IMR-90 (cell line): Measurements from ENCODE around the gene FGGY. TPM values are rescaled to one million over a fixed set of nuclear protein-coding genes. Genes with fewer than 3 reads are reported as not detected.
"Not testable (repeated sequence)": the region's sequence is repeated elsewhere in the genome, so short reads cannot be mapped to it uniquely, and the experiment has no call there.

Source experiments
- ATAC-seq: fragments of 200-7000 bp; cut with Tn5 transposase; 2 replicates; pipeline ENCODE4 v1.9.1; 2020; ENCODE audit warnings: low read depth, mild to moderate bottlenecking, moderate library complexity
- BruUV-seq: library from RNA; stranded (reverse); fragments of 400-500 nt; replicated peaks from 2 replicates; lab custom pipeline; 2021; lab: Mats Ljungman, UMichigan
- CTCF ChIA-PET: fragments of 300-600 bp; formaldehyde crosslinking; extraction: SDS; loops from one replicate; lab custom pipeline; 2021; ENCODE audit warnings: antibody characterized with exemption; lab: Yijun Ruan, JAX
- POLR2A ChIA-PET: fragments of 300-600 bp; sonication (Branson Sonifier 250); formaldehyde crosslinking; loops from one replicate; lab custom pipeline; 2022; ENCODE audit warnings: antibody characterized with exemption; ENCODE audit not compliant: unreplicated experiment; lab: Charles Lee
- DNase-seq: peaks from one replicate; pipeline ENCODE4 v3.0.0; 2013
- H2AFZ ChIP-seq: replicated peaks from 2 replicates; pipeline ENCODE3; 2013; ENCODE audit warnings: low read length, mild to moderate bottlenecking; ENCODE audit not compliant: poor library complexity
- H2AK5ac ChIP-seq: 2 replicates; pipeline ENCODE4 v1.6.1; 2013; ENCODE audit warnings: low read depth, low read length, inconsistent platforms
- H2AK9ac ChIP-seq: replicated peaks from 2 replicates; pipeline ENCODE3; 2013; ENCODE audit warnings: mild to moderate bottlenecking, low read depth, low read length, moderate library complexity; ENCODE audit not compliant: poor library complexity
- H2BK120ac ChIP-seq: 2 replicates; pipeline ENCODE4 v1.6.1; 2013; ENCODE audit warnings: low read depth, low read length, inconsistent platforms
- H2BK15ac ChIP-seq: 3 replicates; pipeline ENCODE4 v1.6.1; 2013; ENCODE audit warnings: low read depth, low read length, inconsistent platforms
- H2BK20ac ChIP-seq: 2 replicates; pipeline ENCODE4 v1.6.1; 2013; ENCODE audit warnings: low read depth, mild to moderate bottlenecking, inconsistent platforms, low read length, moderate library complexity
- H2BK5ac ChIP-seq: 2 replicates; pipeline ENCODE4 v1.6.1; 2013; ENCODE audit warnings: mild to moderate bottlenecking, low read depth, low read length, inconsistent platforms; ENCODE audit not compliant: poor library complexity, severe bottlenecking
- H3K14ac ChIP-seq: replicated peaks from 2 replicates; pipeline ENCODE4 v1.6.1; 2013; ENCODE audit warnings: low read depth, low read length, inconsistent platforms
- H3K18ac ChIP-seq: 2 replicates; pipeline ENCODE4 v1.6.1; 2013; ENCODE audit warnings: low read depth, low read length, control low read depth
- H3K23ac ChIP-seq: 2 replicates; pipeline ENCODE4 v1.6.1; 2013; ENCODE audit warnings: low read depth, low read length, inconsistent platforms
- H3K27ac ChIP-seq: 2 replicates; pipeline ENCODE4 v1.5.1; 2013; ENCODE audit warnings: mild to moderate bottlenecking, control low read depth, low read length; ENCODE audit not compliant: insufficient read depth
- H3K27me3 ChIP-seq: 2 replicates; pipeline ENCODE4 v1.6.1; 2013; ENCODE audit warnings: low read length; ENCODE audit not compliant: control insufficient read depth, insufficient read depth
- H3K36me3 ChIP-seq: 2 replicates; pipeline ENCODE4 v1.6.1; 2013; ENCODE audit warnings: low read length, mixed read lengths; ENCODE audit not compliant: control insufficient read depth, insufficient read depth
- H3K4ac ChIP-seq: 2 replicates; pipeline ENCODE4 v1.6.1; 2013; ENCODE audit warnings: low read depth, low read length, inconsistent platforms
- H3K4me1 ChIP-seq: 2 replicates; pipeline ENCODE4 v1.6.1; 2013; ENCODE audit warnings: low read length, mixed read lengths; ENCODE audit not compliant: control insufficient read depth, insufficient read depth
- H3K4me2 ChIP-seq: 2 replicates; pipeline ENCODE4 v1.6.1; 2013; ENCODE audit warnings: low read depth, mild to moderate bottlenecking, control low read depth, low read length, moderate library complexity
- H3K4me3 ChIP-seq: 2 replicates; pipeline ENCODE4 v1.5.1; 2013; ENCODE audit warnings: low read depth, mild to moderate bottlenecking, control low read depth, low read length, moderate library complexity; ENCODE audit not compliant: insufficient read depth
- H3K56ac ChIP-seq: 2 replicates; pipeline ENCODE4 v1.6.1; 2013; ENCODE audit warnings: low read length, inconsistent platforms; ENCODE audit not compliant: insufficient read depth; ENCODE audit errors: extremely low read depth
- H3K79me1 ChIP-seq, 2 experiments: 2 replicates each; pipeline ENCODE4 v1.6.1; 2013; ENCODE audit warnings: low read length in 2 of 2, inconsistent platforms in 1 of 2, low read depth in 1 of 2
- H3K9ac ChIP-seq: 2 replicates; pipeline ENCODE4 v1.6.1; 2013; ENCODE audit warnings: low read depth, low read length, control low read depth
- H3K9me1 ChIP-seq: 2 replicates; pipeline ENCODE4 v1.6.1; 2013; ENCODE audit warnings: low read length, inconsistent platforms; ENCODE audit not compliant: insufficient read depth
- H3K9me3 ChIP-seq: 2 replicates; pipeline ENCODE4 v1.6.1; 2013; ENCODE audit warnings: low read length; ENCODE audit not compliant: control insufficient read depth, insufficient read depth
- H4K20me1 ChIP-seq: 2 replicates; pipeline ENCODE4 v1.6.1; 2013; ENCODE audit warnings: low read length, inconsistent platforms; ENCODE audit not compliant: insufficient read depth
- H4K5ac ChIP-seq: 2 replicates; pipeline ENCODE4 v1.6.1; 2013; ENCODE audit warnings: mild to moderate bottlenecking, low read depth, low read length, control low read depth
- H4K8ac ChIP-seq, 2 experiments: 2 replicates each; pipeline ENCODE4 v1.6.1; 2013; ENCODE audit warnings: low read depth in 2 of 2, low read length in 2 of 2, control low read depth in 1 of 2, inconsistent platforms in 1 of 2
- H4K91ac ChIP-seq: 2 replicates; pipeline ENCODE4 v1.6.1; 2013; ENCODE audit warnings: low read depth, low read length, inconsistent platforms; ENCODE audit not compliant: insufficient read depth
- FOS ChIP-seq: fragments of 150-350 bp; IDR thresholded peaks from 2 replicates; pipeline ENCODE4 v1.6.1; 2016; ENCODE audit warnings: low read depth, low read length
- RAD21 ChIP-seq: IDR thresholded peaks from 2 replicates; pipeline ENCODE4 v1.6.1; 2012; ENCODE audit warnings: low read length, improper control_type of control experiment
- RFX5 ChIP-seq: IDR thresholded peaks from 2 replicates; pipeline ENCODE4 v1.8.0; 2012; ENCODE audit warnings: low read depth, mild to moderate bottlenecking, low read length, moderate library complexity
- WGBS, 2 experiments: methylation state at CpG; one replicate each; pipeline versions ENCODE4 v1.1.5 to v1.1.7; 2013; ENCODE audit warnings: missing lambda C conversion rate in 2 of 2; ENCODE audit not compliant: insufficient read length in 1 of 2; ENCODE audit errors: extremely low coverage in 2 of 2; 5-methylcytosine and 5-hydroxymethylcytosine counted together
- dilution Hi-C: fragments of 300-500 bp; cut with HindIII; formaldehyde crosslinking; loops from one replicate; pipeline ENCODE4 v1.14.3; 2018; ENCODE audit warnings: low sequenced_read_pairs; ENCODE audit not compliant: unreplicated experiment
- in situ Hi-C: fragments of 300-500 bp; cut with MboI; formaldehyde crosslinking; loops from 3 replicates; pipeline ENCODE4 v1.14.3; 2019; ENCODE audit warnings: low sequenced_read_pairs, inconsistent platforms, mixed read lengths
- intact Hi-C: fragments of 100-400 bp; cut with micrococcal nuclease; formaldehyde crosslinking; loops from 2 replicates; pipeline ENCODE4 v1.10.0; 2022
- polyA plus RNA-seq, 3 experiments: library from polyadenylated mRNA; depleted of rRNA; stranded (reverse); fragments of >200 nt; gene quantifications; 2 replicates each; pipeline ENCODE4 v1.2.3, GENCODE V29; 2012; ENCODE audit warnings: low replicate concordance in 1 of 3
- total RNA-seq: library from RNA; depleted of rRNA; stranded (reverse); fragments of >200 nt; gene quantifications from 2 replicates; pipeline ENCODE4 v1.2.3, GENCODE V29; 2012
- TF ChIP-seq, protein P1 (sequence below): conservative IDR thresholded peaks from 2 replicates; pipeline ENCODE4 v1.5.1; 2012; ENCODE audit warnings: mild to moderate bottlenecking, low read depth, low read length, improper control_type of control experiment

FGGY gene
- total and polyA plus RNA-seq, 2 of the 4 experiments (the other 2 are of a cell fraction) = 5.6 to 14.0 TPM

DNA sequence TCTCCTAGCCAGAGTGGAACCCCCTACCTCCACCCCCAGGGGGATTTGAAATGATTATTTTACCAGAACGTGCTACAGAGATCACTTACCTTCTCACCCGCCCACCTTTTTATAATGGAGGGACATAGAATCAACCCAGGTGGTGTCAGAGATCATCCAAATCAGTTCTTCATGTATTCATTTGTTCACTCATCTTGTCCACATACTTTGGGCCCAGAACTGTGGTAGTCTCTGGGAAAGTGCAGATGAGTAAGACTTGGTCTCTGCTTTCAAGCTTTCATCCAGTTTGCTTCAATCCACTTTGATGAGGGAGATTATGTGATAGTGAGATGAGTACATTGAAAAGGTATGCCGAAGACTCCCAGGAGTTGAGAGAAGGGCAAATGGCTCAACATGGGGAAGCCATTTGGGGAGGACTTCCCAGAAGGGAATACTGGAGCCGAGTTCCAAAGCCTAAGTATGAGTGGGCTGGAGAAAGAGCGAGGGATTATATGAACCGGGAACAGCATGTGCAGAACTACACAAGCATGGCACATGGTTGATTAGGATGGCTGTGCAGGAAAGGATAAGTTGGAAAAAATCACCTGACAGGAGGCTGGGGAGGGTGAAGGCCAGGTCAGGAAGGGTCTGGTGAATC is 1.9 kb downstream of the FGGY start:
- H3K4ac ChIP-seq = no peak overlapping the region
- no peaks in the 10 kb centered on the region for H3K9me3 ChIP-seq
- no peak overlapping the region for H2AFZ ChIP-seq
- H3K4me3 ChIP-seq = no peak overlapping the region
- CTCF ChIA-PET = no interaction called here
- no peak overlapping the region for H3K23ac ChIP-seq
- peaks cover 6 to 14% of the 10 kb centered on the region in 2 experiments; a peak in 2 of 4 replicates for H3K79me1 ChIP-seq
- no peaks in the 10 kb centered on the region for H3K36me3 ChIP-seq
- peak overlapping the region; percentile 25; the same call in 1 of the 2 replicates for H4K5ac ChIP-seq
- TF ChIP-seq RAD21 (no peak), RFX5 (no peak), FOS (no peak)
- TF ChIP-seq, protein P1, sequence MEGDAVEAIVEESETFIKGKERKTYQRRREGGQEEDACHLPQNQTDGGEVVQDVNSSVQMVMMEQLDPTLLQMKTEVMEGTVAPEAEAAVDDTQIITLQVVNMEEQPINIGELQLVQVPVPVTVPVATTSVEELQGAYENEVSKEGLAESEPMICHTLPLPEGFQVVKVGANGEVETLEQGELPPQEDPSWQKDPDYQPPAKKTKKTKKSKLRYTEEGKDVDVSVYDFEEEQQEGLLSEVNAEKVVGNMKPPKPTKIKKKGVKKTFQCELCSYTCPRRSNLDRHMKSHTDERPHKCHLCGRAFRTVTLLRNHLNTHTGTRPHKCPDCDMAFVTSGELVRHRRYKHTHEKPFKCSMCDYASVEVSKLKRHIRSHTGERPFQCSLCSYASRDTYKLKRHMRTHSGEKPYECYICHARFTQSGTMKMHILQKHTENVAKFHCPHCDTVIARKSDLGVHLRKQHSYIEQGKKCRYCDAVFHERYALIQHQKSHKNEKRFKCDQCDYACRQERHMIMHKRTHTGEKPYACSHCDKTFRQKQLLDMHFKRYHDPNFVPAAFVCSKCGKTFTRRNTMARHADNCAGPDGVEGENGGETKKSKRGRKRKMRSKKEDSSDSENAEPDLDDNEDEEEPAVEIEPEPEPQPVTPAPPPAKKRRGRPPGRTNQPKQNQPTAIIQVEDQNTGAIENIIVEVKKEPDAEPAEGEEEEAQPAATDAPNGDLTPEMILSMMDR = no peak
- no peak overlapping the region for H3K9ac ChIP-seq
- in situ Hi-C loops (loop anchor here (25.0 kb wide), 1 partner anchor 512 kb away; the partner anchor contains the start of gene JUN), dilution Hi-C loops (no loop called here), intact Hi-C loops (loop anchor here (5.0 to 10.0 kb wide), 3 partner anchors 224 to 648 kb away; no protein-coding TSS in a partner anchor)
- no peak overlapping the region for H2AK5ac ChIP-seq
- WGBS, 2 experiments = 90% methylated on average over 3 of the region's 6 CpGs; no CpG with 5 or more reads in 1 of the 2 experiments
- BruUV-seq = no TSS peak
- POLR2A ChIA-PET = no interaction called here
- DNase-seq = peak; percentile 62
- H2BK120ac ChIP-seq = no peak overlapping the region
- 0 out of 2 replicates have a peak, but pooled peaks cover 5% of the 10 kb centered on the region for H3K9me1 ChIP-seq
- H2AK9ac ChIP-seq = no peak overlapping the region
- H4K8ac ChIP-seq = 0 out of 4 replicates have a peak overlapping the region, but pooled peaks of 1 of the 2 experiments have one; percentile 29
- no peak overlapping the region for H2BK5ac ChIP-seq
- no peak for ATAC-seq
- no peaks in the 10 kb centered on the region for H3K27me3 ChIP-seq
- H3K27ac ChIP-seq = no peak overlapping the region
- H2BK20ac ChIP-seq = 0 out of 2 replicates have a peak overlapping the region, but pooled peaks have one; percentile 0
- no peak overlapping the region for H3K4me2 ChIP-seq
- H3K4me1 ChIP-seq = peaks cover 6% of the 10 kb centered on the region
- H3K18ac ChIP-seq = no peak overlapping the region; the same call in 1 of the 2 replicates
- H3K14ac ChIP-seq = peak overlapping the region; percentile 22
- H2BK15ac ChIP-seq = peak overlapping the region; percentile 52; the same call in 1 of the 3 replicates
- no peak overlapping the region for H3K56ac ChIP-seq
- H4K20me1 ChIP-seq = no peaks in the 10 kb centered on the region
- H4K91ac ChIP-seq = no peak overlapping the region

DNA sequence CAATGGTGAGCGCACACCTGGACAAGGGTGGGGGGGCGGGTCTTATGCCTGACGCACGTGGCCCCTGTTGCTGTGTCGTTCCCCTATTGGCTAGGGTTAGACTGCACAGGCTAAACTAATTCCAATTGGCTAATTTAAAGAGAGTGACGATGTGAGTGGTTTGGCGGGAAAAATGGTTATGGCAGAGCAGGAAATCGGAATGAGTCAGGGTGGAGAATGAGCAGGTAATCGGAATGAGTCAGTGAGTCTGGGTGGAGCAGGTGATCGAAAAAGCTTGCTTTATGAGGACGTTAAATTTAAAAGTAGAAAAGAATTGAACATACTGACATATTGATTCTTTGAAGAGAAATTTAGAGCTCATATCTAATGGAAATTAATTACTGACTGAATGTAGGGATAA is 2.8 kb downstream of the FGGY start:
- H3K27ac ChIP-seq, H2BK5ac ChIP-seq, H2AK5ac ChIP-seq, H4K5ac ChIP-seq, H3K56ac ChIP-seq, ATAC-seq, H3K27me3 ChIP-seq, H3K4ac ChIP-seq, CTCF ChIA-PET, H3K4me1 ChIP-seq, H3K9ac ChIP-seq, H3K18ac ChIP-seq, H4K20me1 ChIP-seq, H4K8ac ChIP-seq, H3K14ac ChIP-seq, H4K91ac ChIP-seq, H3K23ac ChIP-seq, H2AFZ ChIP-seq, H2BK15ac ChIP-seq, DNase-seq, H3K36me3 ChIP-seq, dilution Hi-C loops, H2AK9ac ChIP-seq, H3K4me2 ChIP-seq, H3K9me1 ChIP-seq, H3K9me3 ChIP-seq, H3K4me3 ChIP-seq, BruUV-seq, H2BK120ac ChIP-seq, H2BK20ac ChIP-seq, POLR2A ChIA-PET: not testable (repeated sequence)
- in situ Hi-C loops = loop anchor here (25.0 kb wide), 1 partner anchor 512 kb away; the partner anchor contains the start of gene JUN
- WGBS, 2 experiments = 100% methylated on average over 3 of the region's 11 CpGs; no CpG with 5 or more reads in 1 of the 2 experiments
- intact Hi-C loops = loop anchor here (5.0 to 10.0 kb wide), 3 partner anchors 225 to 648 kb away; no protein-coding TSS in a partner anchor
- H3K79me1 ChIP-seq = peaks cover 6 to 14% of the 10 kb centered on the region in 2 experiments; a peak in 2 of 4 replicates
